ENCODE measurements around the gene PRSS57. TPM values are rescaled to one million over a fixed set of nuclear protein-coding genes. Genes with fewer than 3 reads are reported as not detected.

The PRSS57 gene
- polyA plus RNA-seq, 1 donor (not counting 4 experiments of a cell fraction or from before 2014, with no cell fraction given), result not detected

GRCh38 chr19:720345-721160, 25.3 kb upstream of the PRSS57 start:
- H4K20me1 ChIP-seq (ENCODE audit: control insufficient read depth, extremely low read depth, insufficient read depth, low read length), result no peaks in the 10 kb centered on the region
- no peaks in the 10 kb centered on the region for H3K9me1 ChIP-seq (ENCODE audit: control insufficient read depth, extremely low read depth, insufficient read depth, low read length)
- no peak overlapping the region for H3K27ac ChIP-seq (ENCODE audit: control insufficient read depth, insufficient read depth, low read length)
- DNase-seq (ENCODE audit: low read depth, low spot score), result no peak
- no peak overlapping the region for H3K9ac ChIP-seq (ENCODE audit: control insufficient read depth, extremely low read depth, insufficient read depth, low read length)
- TF ChIP-seq CTCF (optimal IDR thresholded peaks at IDR 0.05 in 1 of 3, IDR thresholded peaks at IDR 0.05 in 1 of 3, conservative IDR thresholded peaks at IDR 0.05 in 1 of 3; ENCODE audit: extremely low read depth in 1 of 3, insufficient read depth in 2 of 3, low read length in 3 of 3) (no peak), EZH2 (IDR thresholded peaks at IDR 0.05; ENCODE audit: low read length) (no peak)
- H3K27me3 ChIP-seq (ENCODE audit: control insufficient read depth, extremely low read depth, insufficient read depth, low read length), result peaks cover 7% of the 10 kb centered on the region
- no peak overlapping the region for H3K4me2 ChIP-seq (ENCODE audit: control insufficient read depth, extremely low read depth, insufficient read depth, low read depth, low read length)
- H3K36me3 ChIP-seq (ENCODE audit: control insufficient read depth in 2 of 2, extremely low read depth in 1 of 2, insufficient read depth in 2 of 2, low read length in 2 of 2), result no peaks in the 10 kb centered on the region
- no peak overlapping the region for H2AFZ ChIP-seq (ENCODE audit: control insufficient read depth, low read length)
- H3K4me3 ChIP-seq (ENCODE audit: control insufficient read depth in 2 of 3, extremely low read depth in 1 of 3, insufficient read depth in 2 of 3, low read depth in 1 of 3, low read length in 3 of 3), result no peak overlapping the region
- H3K4me1 ChIP-seq (ENCODE audit: control insufficient read depth, extremely low read depth, insufficient read depth, low read length), result no peaks in the 10 kb centered on the region
- dilution Hi-C loops (cut with MboI; ENCODE audit: extremely low pct_ligation_motif_present, low sequenced_read_pairs), result no loop called here
- no peak for FAIRE-seq
- no peaks in the 10 kb centered on the region for H3K79me2 ChIP-seq (ENCODE audit: control insufficient read depth, insufficient read depth, low read length)
- H3K9me3 ChIP-seq (ENCODE audit: control insufficient read depth, low read depth, low read length), result no peaks in the 10 kb centered on the region

- Histone ChIP-seq H3K27me3 (ENCODE audit: control insufficient read depth, extremely low read depth, insufficient read depth, low read length) (peaks cover 7% of the 10 kb centered on the region), H3K9ac (ENCODE audit: control insufficient read depth, extremely low read depth, insufficient read depth, low read length) (no peak overlapping the region), H3K4me2 (ENCODE audit: control insufficient read depth, extremely low read depth, insufficient read depth, low read depth, low read length) (no peak overlapping the region), H3K27ac (ENCODE audit: control insufficient read depth, insufficient read depth, low read length) (no peak overlapping the region), H3K9me3 (ENCODE audit: control insufficient read depth, low read depth, low read length) (peaks cover 2% of the 10 kb centered on the region), H3K4me1 (ENCODE audit: control insufficient read depth, extremely low read depth, insufficient read depth, low read length) (no peaks in the 10 kb centered on the region), H3K4me3 (ENCODE audit: control insufficient read depth in 2 of 3, extremely low read depth in 1 of 3, insufficient read depth in 2 of 3, low read depth in 1 of 3, low read length in 3 of 3) (no peak overlapping the region), H2AFZ (ENCODE audit: control insufficient read depth, low read length) (no peak overlapping the region), H3K9me1 (ENCODE audit: control insufficient read depth, extremely low read depth, insufficient read depth, low read length) (no peaks in the 10 kb centered on the region), H3K79me2 (ENCODE audit: control insufficient read depth, insufficient read depth, low read length) (no peaks in the 10 kb centered on the region), H3K36me3 (ENCODE audit: control insufficient read depth in 2 of 2, extremely low read depth in 1 of 2, insufficient read depth in 2 of 2, low read length in 2 of 2) (no peaks in the 10 kb centered on the region), H4K20me1 (ENCODE audit: control insufficient read depth, extremely low read depth, insufficient read depth, low read length) (no peaks in the 10 kb centered on the region)
- dilution Hi-C loops (cut with MboI; ENCODE audit: extremely low pct_ligation_motif_present, low sequenced_read_pairs), result no loop called here
- no peak for FAIRE-seq
- no peak for DNase-seq (ENCODE audit: low read depth, low spot score)
- TF ChIP-seq CTCF (optimal IDR thresholded peaks at IDR 0.05 in 1 of 3, IDR thresholded peaks at IDR 0.05 in 1 of 3, conservative IDR thresholded peaks at IDR 0.05 in 1 of 3; ENCODE audit: extremely low read depth in 1 of 3, insufficient read depth in 2 of 3, low read length in 3 of 3) (no peak), EZH2 (IDR thresholded peaks at IDR 0.05; ENCODE audit: low read length) (no peak)
Observed at GRCh38 chr19:719636-720344, 24.5 kb upstream of the PRSS57 start.

Data from keratinocyte (primary cell).